ENCODE data around the gene GJA1.

Gene GJA1

GRCh38 chr6:121438869-121439268 is 3.4 kb downstream of the GJA1 start:
- Histone ChIP-seq H3K4me3 (ENCODE audit: low read depth in 1 of 2, low read length in 2 of 2) (no peak overlapping the region), H3K9me3 (ENCODE audit: insufficient read depth, low read length, severe bottlenecking) (no peaks in the 10 kb centered on the region), H3K27me3 (ENCODE audit: insufficient read depth, low read length, poor library complexity) (no peaks in the 10 kb centered on the region), H4K20me1 (ENCODE audit: insufficient read depth, low read length) (no peaks in the 10 kb centered on the region), H3K4me2 (ENCODE audit: insufficient read depth, low read length) (no peak overlapping the region), H3K27ac (ENCODE audit: low read length) (no peak overlapping the region), H3K4me1 (ENCODE audit: insufficient read depth, low read length) (no peaks in the 10 kb centered on the region), H3K9ac (ENCODE audit: low read depth, low read length) (no peak overlapping the region), H2AFZ (ENCODE audit: low read depth, low read length) (no peak overlapping the region), H3K79me2 (ENCODE audit: insufficient read depth, low read length) (no peaks in the 10 kb centered on the region), H3K36me3 (ENCODE audit: insufficient read depth, low read length) (no peaks in the 10 kb centered on the region)
- TF ChIP-seq CTCF (IDR thresholded peaks at IDR 0.05; ENCODE audit: borderline replicate concordance, extremely low read depth, low read length, poor library complexity, severe bottlenecking) (no peak), EZH2 (IDR thresholded peaks at IDR 0.05; ENCODE audit: borderline replicate concordance, low read depth, low read length, severe bottlenecking) (no peak)
- DNase-seq (no peak), ATAC-seq (ENCODE audit: insufficient read depth, low read depth) (no peak)

- Histone ChIP-seq H3K4me1 (ENCODE audit: insufficient read depth, low read length) (no peaks in the 10 kb centered on the region), H3K79me2 (ENCODE audit: insufficient read depth, low read length) (no peaks in the 10 kb centered on the region), H3K9ac (ENCODE audit: low read depth, low read length) (no peak overlapping the region), H3K27ac (ENCODE audit: low read length) (no peak overlapping the region), H3K4me2 (ENCODE audit: insufficient read depth, low read length) (no peak overlapping the region), H2AFZ (ENCODE audit: low read depth, low read length) (no peak overlapping the region), H3K9me3 (ENCODE audit: insufficient read depth, low read length, severe bottlenecking) (no peaks in the 10 kb centered on the region), H3K36me3 (ENCODE audit: insufficient read depth, low read length) (no peaks in the 10 kb centered on the region), H4K20me1 (ENCODE audit: insufficient read depth, low read length) (no peaks in the 10 kb centered on the region), H3K27me3 (ENCODE audit: insufficient read depth, low read length, poor library complexity) (no peaks in the 10 kb centered on the region), H3K4me3 (ENCODE audit: low read depth in 1 of 2, low read length in 2 of 2) (no peak overlapping the region)
- ATAC-seq (ENCODE audit: insufficient read depth, low read depth) (no peak), DNase-seq (no peak)
- no peak for TF ChIP-seq CTCF (IDR thresholded peaks at IDR 0.05; ENCODE audit: borderline replicate concordance, extremely low read depth, low read length, poor library complexity, severe bottlenecking)
- no peak for TF ChIP-seq EZH2 (IDR thresholded peaks at IDR 0.05; ENCODE audit: borderline replicate concordance, low read depth, low read length, severe bottlenecking)
Observed at GRCh38 chr6:121439475-121439874, 4.0 kb downstream of the GJA1 start.

GRCh38 chr6:121439926-121440325 is 4.5 kb downstream of the GJA1 start:
- DNase-seq (no peak), ATAC-seq (ENCODE audit: insufficient read depth, low read depth) (no peak)
- no peaks in the 10 kb centered on the region for H3K4me1 ChIP-seq (ENCODE audit: insufficient read depth, low read length)
- 0 out of 2 replicates have a peak overlapping the region, but pooled peaks have one; percentile 40 for H2AFZ ChIP-seq (ENCODE audit: low read depth, low read length)
- no peaks in the 10 kb centered on the region for H3K9me3 ChIP-seq (ENCODE audit: insufficient read depth, low read length, severe bottlenecking)
- H3K36me3 ChIP-seq (ENCODE audit: insufficient read depth, low read length) = no peaks in the 10 kb centered on the region
- H3K4me2 ChIP-seq (ENCODE audit: insufficient read depth, low read length) = no peak overlapping the region
- H3K4me3 ChIP-seq (ENCODE audit: low read depth in 1 of 2, low read length in 2 of 2) = no peak overlapping the region
- H4K20me1 ChIP-seq (ENCODE audit: insufficient read depth, low read length) = no peaks in the 10 kb centered on the region
- TF ChIP-seq EZH2 (IDR thresholded peaks at IDR 0.05; ENCODE audit: borderline replicate concordance, low read depth, low read length, severe bottlenecking) (no peak), CTCF (IDR thresholded peaks at IDR 0.05; ENCODE audit: borderline replicate concordance, extremely low read depth, low read length, poor library complexity, severe bottlenecking) (no peak)
- no peak overlapping the region for H3K27ac ChIP-seq (ENCODE audit: low read length)
- H3K27me3 ChIP-seq (ENCODE audit: insufficient read depth, low read length, poor library complexity) = no peaks in the 10 kb centered on the region
- H3K79me2 ChIP-seq (ENCODE audit: insufficient read depth, low read length) = no peaks in the 10 kb centered on the region
- H3K9ac ChIP-seq (ENCODE audit: low read depth, low read length) = no peak overlapping the region

- H2AFZ ChIP-seq (ENCODE audit: low read depth, low read length) = no peak overlapping the region
- no peak for ATAC-seq (ENCODE audit: insufficient read depth, low read depth)
- no peak overlapping the region for H3K4me3 ChIP-seq (ENCODE audit: low read depth in 1 of 2, low read length in 2 of 2)
- no peaks in the 10 kb centered on the region for H3K9me3 ChIP-seq (ENCODE audit: insufficient read depth, low read length, severe bottlenecking)
- H3K9ac ChIP-seq (ENCODE audit: low read depth, low read length) = no peak overlapping the region
- no peaks in the 10 kb centered on the region for H3K4me1 ChIP-seq (ENCODE audit: insufficient read depth, low read length)
- TF ChIP-seq EZH2 (IDR thresholded peaks at IDR 0.05; ENCODE audit: borderline replicate concordance, low read depth, low read length, severe bottlenecking) (no peak), CTCF (IDR thresholded peaks at IDR 0.05; ENCODE audit: borderline replicate concordance, extremely low read depth, low read length, poor library complexity, severe bottlenecking) (no peak)
- no peak overlapping the region for H3K4me2 ChIP-seq (ENCODE audit: insufficient read depth, low read length)
- H3K27me3 ChIP-seq (ENCODE audit: insufficient read depth, low read length, poor library complexity) = no peaks in the 10 kb centered on the region
- no peak overlapping the region for H3K27ac ChIP-seq (ENCODE audit: low read length)
- H3K36me3 ChIP-seq (ENCODE audit: insufficient read depth, low read length) = no peaks in the 10 kb centered on the region
- no peaks in the 10 kb centered on the region for H3K79me2 ChIP-seq (ENCODE audit: insufficient read depth, low read length)
- H4K20me1 ChIP-seq (ENCODE audit: insufficient read depth, low read length) = no peaks in the 10 kb centered on the region
- DNase-seq = no peak
Observed at GRCh38 chr6:121441477-121441876, 6.0 kb downstream of the GJA1 start.

Data from DND-41 (cell line).